ENCODE measurements around the gene C2orf92.

The C2orf92 gene

DNA sequence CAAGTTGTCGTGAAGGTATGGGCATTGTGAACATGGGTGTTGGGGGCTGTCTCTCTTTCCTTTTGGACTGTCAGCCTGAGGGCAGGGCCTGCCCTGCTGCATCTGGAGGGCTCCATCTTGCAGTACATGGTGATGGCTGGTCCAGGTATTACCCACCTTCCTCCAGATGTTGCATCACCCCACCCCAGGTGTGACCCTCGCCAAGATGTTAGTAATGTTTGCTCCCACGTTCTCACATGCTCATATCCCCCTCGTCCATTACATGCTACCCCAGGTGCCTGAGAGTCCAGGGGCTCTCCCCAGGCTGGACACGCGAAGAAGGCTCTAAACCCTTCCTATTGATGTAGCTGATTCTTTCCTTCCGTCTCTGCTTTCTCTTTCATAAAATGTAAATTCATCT lies 57.8 kb downstream of the C2orf92 start:
- DNase-seq (ENCODE audit: low read depth in 2 of 2, low spot score in 1 of 2) = no peak

GRCh38 chr2:97728091-97728731 lies 58.7 kb downstream of the C2orf92 start:
- no peak for DNase-seq (ENCODE audit: low read depth in 2 of 2, low spot score in 1 of 2)

GRCh38 chr2:97730245-97730644 lies 60.7 kb downstream of the C2orf92 start:
- DNase-seq (ENCODE audit: low read depth in 2 of 2, low spot score in 1 of 2) = no peak

GRCh38 chr2:97731274-97732020 lies 61.9 kb downstream of the C2orf92 start:
- DNase-seq (ENCODE audit: low read depth in 2 of 2, low spot score in 1 of 2) = no peak

- no peak for DNase-seq (ENCODE audit: low read depth in 2 of 2, low spot score in 1 of 2)
Measured at GRCh38 chr2:97732436-97733340, 63.2 kb downstream of the C2orf92 start.

- DNase-seq (ENCODE audit: low read depth in 2 of 2, low spot score in 1 of 2) = no peak
Measured at GRCh38 chr2:97733341-97734035, 64.0 kb downstream of the C2orf92 start.

DNA sequence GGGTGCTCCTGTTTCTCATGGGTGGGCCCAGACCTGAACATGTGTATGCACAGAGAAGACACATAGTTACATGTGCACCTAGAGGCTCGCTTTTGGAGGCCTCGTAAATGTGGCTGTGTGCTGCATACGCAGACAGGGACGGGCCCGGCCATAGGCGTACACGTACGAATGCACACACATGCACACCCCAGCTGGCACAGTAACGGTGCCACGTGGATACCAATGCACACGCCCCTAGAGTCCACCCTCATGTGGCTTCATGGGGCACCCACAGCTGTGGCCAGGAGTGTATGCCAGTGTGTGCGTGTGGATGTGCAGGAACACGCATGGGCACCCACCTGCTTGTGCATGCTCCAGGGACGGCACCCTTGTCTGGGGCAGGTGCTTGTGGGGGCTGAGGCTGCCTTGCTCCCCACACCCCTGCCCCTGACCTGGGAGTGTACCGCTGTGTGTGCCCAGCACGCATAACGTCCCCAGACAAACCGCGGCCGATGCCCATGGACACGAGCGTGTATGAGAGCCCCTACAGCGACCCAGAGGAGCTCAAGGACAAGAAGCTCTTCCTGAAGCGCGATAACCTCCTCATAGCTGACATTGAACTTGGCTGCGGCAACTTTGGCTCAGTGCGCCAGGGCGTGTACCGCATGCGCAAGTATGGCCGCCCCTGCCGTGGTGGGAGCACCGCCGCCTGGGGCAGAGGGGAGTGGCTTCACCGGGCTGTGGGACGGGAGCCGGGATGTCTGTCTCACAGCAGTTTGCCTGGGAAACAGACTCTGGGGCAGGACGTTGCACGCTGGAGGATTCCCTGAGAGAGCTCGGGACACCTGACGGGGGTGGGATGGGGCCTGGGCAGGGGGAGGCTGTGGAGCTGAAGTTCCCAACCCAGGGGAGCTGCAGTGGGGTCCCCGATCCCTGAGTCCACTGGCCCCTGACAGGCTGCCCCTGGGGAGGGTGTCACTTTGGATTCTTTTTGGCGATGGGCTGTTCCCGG lies 64.8 kb downstream of the C2orf92 start:
- DNase-seq (ENCODE audit: low read depth in 2 of 2, low spot score in 1 of 2) = no peak

DNA sequence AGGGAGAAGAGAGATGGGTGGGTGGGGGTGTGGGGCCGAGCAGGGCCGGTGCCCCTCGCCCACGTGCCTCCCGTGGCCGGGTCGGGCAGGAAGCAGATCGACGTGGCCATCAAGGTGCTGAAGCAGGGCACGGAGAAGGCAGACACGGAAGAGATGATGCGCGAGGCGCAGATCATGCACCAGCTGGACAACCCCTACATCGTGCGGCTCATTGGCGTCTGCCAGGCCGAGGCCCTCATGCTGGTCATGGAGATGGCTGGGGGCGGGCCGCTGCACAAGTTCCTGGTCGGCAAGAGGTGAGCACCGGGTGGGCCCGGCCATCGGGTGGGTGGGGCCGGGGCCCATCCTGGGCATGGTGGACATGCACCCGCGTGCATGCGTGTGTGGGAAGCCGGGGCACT lies 65.6 kb downstream of the C2orf92 start:
- DNase-seq (ENCODE audit: low read depth in 2 of 2, low spot score in 1 of 2) = no peak

- no peak for DNase-seq (ENCODE audit: low read depth in 2 of 2, low spot score in 1 of 2)
Measured at GRCh38 chr2:97736185-97736584, 66.7 kb downstream of the C2orf92 start.

GRCh38 chr2:97736608-97737330 lies 67.3 kb downstream of the C2orf92 start:
- no peak for DNase-seq (ENCODE audit: low read depth in 2 of 2, low spot score in 1 of 2)

DNA sequence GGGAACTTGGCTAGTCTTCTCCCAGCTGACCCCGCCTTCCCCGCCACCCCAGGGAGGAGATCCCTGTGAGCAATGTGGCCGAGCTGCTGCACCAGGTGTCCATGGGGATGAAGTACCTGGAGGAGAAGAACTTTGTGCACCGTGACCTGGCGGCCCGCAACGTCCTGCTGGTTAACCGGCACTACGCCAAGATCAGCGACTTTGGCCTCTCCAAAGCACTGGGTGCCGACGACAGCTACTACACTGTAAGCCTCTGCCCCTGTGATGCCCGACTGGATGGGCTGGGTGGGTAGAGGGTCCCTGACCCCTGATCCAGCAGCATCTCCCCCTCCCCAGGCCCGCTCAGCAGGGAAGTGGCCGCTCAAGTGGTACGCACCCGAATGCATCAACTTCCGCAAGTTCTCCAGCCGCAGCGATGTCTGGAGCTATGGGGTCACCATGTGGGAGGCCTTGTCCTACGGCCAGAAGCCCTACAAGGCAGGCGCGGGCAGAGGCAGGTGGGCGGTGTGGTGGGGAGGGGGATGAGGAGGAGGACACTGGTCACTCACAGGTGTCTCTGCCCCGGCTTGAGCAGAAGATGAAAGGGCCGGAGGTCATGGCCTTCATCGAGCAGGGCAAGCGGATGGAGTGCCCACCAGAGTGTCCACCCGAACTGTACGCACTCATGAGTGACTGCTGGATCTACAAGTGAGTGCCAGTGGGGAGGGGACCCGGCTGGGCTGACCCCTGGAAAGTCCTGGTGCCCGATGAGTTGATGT lies 68.1 kb downstream of the C2orf92 start:
- no peak for DNase-seq (ENCODE audit: low read depth in 2 of 2, low spot score in 1 of 2)

DNA sequence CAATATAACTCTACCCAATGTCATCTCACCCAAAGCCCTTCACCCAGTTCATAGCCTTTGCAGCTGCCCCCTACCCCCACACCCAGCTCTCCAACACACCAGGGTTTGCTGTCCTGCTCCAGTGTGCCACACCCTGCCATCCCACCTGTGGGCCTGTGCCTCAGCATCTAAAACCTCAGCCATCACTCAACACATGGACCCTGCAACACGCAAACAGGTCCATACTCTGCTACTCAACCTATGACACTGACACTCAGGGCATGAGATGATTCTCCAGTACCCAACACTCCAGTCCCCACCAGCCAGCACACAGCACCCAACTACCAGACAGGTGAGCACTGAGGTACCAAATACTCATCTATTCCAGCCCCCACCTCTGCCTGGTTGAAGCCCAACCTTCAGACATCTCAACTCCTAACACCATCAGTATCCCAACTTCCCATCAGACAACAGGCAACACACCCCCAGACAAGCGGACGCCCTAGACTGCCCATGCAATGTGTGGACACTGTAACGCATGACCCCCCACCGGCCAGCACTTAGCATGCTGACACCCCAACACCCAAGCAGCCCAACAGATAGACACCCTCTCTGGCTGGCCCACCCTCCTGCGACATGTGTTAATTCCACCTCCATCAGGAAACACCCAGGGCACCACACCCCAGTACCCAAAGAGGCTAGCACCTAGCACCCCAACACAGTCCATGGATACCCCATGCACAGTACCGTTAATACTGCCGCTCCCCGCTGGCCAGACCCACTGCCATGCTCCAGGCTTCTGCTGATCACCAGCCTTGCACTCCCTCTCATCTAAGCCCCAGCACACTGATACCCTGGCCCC lies 68.9 kb downstream of the C2orf92 start:
- DNase-seq (ENCODE audit: low read depth in 2 of 2, low spot score in 1 of 2) = no peak

DNA sequence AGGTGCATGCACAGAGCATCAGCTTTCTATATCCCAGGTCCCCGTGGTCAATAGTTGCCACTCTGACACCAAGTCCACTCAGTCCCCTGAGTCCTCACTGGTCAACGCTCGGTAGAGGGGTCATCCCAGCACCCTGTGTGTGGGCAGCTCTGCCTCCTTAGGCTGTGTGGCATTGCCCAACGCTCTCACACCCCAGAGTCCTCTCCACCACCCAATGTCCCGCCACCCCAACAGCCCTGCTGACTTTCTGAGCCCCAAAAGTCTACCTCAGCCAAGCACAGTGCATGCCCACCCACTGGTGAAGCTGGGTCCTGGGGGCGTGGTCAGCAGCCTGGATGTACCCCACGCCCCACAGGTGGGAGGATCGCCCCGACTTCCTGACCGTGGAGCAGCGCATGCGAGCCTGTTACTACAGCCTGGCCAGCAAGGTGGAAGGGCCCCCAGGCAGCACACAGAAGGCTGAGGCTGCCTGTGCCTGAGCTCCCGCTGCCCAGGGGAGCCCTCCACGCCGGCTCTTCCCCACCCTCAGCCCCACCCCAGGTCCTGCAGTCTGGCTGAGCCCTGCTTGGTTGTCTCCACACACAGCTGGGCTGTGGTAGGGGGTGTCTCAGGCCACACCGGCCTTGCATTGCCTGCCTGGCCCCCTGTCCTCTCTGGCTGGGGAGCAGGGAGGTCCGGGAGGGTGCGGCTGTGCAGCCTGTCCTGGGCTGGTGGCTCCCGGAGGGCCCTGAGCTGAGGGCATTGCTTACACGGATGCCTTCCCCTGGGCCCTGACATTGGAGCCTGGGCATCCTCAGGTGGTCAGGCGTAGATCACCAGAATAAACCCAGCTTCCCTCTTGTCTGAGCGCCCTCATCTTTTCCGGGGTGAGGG lies 69.7 kb downstream of the C2orf92 start:
- no peak for DNase-seq (ENCODE audit: low read depth in 2 of 2, low spot score in 1 of 2)

DNA sequence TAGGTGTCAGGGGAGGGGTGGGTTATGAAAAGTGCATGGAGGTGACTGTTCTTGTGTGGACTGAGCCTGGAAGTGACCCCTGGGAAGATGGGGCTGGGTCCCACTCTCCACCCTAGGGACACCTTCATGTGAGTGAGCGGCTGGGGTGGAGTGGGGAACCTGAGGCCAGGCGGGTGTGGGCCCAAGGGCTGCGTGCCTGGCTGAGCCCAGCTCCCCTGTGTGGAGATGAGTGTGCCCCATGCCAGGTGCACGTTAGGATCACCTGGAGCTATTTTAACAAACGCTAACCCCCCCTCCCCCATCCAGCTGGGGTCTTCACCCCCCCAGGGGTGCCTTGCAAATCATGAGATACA lies 70.4 kb downstream of the C2orf92 start:
- DNase-seq (ENCODE audit: low read depth in 2 of 2, low spot score in 1 of 2) = no peak

GRCh38 chr2:97740590-97741182 lies 71.2 kb downstream of the C2orf92 start:
- DNase-seq (ENCODE audit: low read depth in 2 of 2, low spot score in 1 of 2) = no peak

GRCh38 chr2:97741251-97741650 lies 71.7 kb downstream of the C2orf92 start:
- no peak for DNase-seq (ENCODE audit: low read depth in 2 of 2, low spot score in 1 of 2)

DNA sequence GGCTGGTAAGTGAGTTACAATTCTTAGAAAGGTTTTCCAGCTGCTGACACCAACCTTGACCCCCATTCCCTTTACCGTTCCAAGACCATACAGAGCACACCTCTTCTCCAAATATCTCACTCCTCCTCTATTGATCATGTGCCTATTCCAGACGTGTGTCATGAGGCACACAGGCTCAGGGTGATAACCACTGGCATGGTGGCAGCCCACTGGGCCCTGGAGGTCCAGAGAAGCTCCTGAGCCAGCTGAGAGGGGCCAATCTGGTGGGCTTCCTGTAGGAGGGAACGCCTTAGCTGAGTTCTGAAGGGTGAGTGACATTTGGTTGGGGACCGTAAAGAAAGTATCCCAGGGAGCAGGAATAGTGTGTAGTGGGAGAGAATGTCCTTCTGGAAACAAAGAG lies 72.2 kb downstream of the C2orf92 start:
- no peak for DNase-seq (ENCODE audit: low read depth in 2 of 2, low spot score in 1 of 2)

All from stimulated activated CD8-positive, alpha-beta memory T cell treated with anti-CD3 and anti-CD28 coated beads, Interleukin-4, amount 100 ng/mL, for 1 hour (primary cell).